Subcutaneous adipose tissue (tissue), 4 donors: ENCODE results near the gene CHRD. TPM values are rescaled to one million over a fixed set of nuclear protein-coding genes. Genes with fewer than 3 reads are reported as not detected.

ENCODE experiments used
- total RNA-seq, 4 donors: library from RNA; depleted of rRNA; stranded (reverse); fragments of >200 nt; gene quantifications; one replicate each; pipeline ENCODE4 v1.1.0, GENCODE V29; 2016
- TF ChIP-seq, protein P1 (sequence below): fragments of 450-650 bp; IDR thresholded peaks from one replicate; pipeline ENCODE4 v1.5.1; 2016; ENCODE audit warnings: low read depth, mild to moderate bottlenecking, control low read depth, antibody characterized with exemption, moderate library complexity

CHRD gene
- total RNA-seq, 4 donors from 2014 or later = 8.0 to 11.7 (median 11.0) TPM

DNA sequence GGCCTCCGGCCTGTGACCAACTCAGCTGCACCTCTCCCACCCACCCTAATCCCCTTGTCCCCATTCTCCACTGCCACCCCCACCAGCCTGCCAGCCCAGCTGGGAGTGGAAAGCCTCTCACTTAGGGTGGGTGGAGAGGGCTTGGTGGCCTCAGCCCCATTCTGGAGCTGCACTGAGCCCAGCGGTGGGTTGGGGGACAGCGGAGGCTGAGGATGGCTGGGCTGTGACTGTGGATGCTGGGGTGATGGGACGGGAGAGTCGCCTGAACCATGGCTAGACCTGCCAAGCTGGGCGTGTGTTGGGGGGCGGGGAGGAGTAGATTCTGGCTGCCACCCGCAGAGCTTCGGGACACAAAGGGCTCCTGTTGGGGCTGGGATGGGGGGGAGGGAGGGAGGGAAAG lies 20.2 kb upstream of the CHRD start:
- TF ChIP-seq, protein P1, sequence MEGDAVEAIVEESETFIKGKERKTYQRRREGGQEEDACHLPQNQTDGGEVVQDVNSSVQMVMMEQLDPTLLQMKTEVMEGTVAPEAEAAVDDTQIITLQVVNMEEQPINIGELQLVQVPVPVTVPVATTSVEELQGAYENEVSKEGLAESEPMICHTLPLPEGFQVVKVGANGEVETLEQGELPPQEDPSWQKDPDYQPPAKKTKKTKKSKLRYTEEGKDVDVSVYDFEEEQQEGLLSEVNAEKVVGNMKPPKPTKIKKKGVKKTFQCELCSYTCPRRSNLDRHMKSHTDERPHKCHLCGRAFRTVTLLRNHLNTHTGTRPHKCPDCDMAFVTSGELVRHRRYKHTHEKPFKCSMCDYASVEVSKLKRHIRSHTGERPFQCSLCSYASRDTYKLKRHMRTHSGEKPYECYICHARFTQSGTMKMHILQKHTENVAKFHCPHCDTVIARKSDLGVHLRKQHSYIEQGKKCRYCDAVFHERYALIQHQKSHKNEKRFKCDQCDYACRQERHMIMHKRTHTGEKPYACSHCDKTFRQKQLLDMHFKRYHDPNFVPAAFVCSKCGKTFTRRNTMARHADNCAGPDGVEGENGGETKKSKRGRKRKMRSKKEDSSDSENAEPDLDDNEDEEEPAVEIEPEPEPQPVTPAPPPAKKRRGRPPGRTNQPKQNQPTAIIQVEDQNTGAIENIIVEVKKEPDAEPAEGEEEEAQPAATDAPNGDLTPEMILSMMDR = no peak

- TF ChIP-seq, protein P1 = no peak
Measured at GRCh38 chr3:184360070-184360928, 19.6 kb upstream of the CHRD start.

DNA sequence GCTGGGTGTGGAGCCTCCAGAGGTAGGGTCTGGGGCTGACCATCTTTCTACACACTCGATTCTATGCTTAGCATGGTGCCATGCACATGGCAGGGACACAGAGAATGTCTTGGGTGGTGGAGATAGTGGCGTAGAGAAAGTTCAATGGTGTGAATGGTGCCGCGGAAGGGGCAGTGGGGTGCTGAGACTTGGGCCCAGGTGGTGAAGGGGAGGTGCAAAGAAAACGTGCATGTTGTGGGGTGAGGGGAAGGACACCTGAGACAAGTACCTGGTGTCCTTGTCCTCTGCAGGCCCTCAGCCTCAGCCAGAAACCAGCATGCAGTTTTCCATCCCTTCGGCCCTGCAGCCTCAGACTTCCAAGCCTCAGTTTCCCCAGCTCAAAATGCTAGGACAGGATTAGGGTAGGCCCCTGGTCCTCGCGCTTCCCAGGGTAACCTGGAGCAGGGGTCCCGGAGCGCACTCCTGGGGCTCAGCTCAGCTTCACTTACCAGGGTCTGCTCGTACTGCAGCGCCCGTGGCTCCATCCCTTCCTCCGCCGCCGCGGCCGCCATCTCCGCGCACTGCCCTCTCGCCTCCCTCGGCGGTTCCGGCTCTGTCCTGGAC lies 18.8 kb upstream of the CHRD start:
- TF ChIP-seq, protein P1 = no peak

DNA sequence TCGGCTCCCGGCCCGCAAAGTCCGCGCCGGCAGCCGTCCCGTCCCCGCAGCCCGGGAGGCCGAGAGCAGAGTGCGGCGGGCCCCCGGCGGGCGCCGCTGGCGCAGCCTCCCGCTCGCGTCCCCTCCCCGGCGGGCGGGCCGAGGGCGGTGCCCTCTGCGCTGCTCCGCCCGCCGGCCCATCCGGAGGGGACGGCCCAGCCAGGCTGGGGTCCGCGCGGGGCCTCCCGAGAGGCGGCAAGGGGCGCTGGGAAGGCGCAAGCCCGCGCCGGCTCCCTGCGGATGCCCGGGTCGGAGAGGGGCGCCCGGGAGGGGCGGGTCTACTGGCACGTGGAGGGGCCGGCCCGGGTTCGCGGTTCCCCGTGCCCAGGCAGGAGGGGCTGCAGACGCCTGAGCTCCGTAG lies 18.3 kb upstream of the CHRD start, which contains the start of the genes CLCN2 and POLR2H:
Gene CLCN2 (minus strand): TSS at position 74 of the 400 bp plus-strand sequence. CDS start 126 bp downstream, outside the sequence.
Gene POLR2H (plus strand): TSS at position 179 of the 400 bp plus-strand sequence. CDS start 1,783 bp downstream, outside the sequence.
- TF ChIP-seq, protein P1 = no peak

DNA sequence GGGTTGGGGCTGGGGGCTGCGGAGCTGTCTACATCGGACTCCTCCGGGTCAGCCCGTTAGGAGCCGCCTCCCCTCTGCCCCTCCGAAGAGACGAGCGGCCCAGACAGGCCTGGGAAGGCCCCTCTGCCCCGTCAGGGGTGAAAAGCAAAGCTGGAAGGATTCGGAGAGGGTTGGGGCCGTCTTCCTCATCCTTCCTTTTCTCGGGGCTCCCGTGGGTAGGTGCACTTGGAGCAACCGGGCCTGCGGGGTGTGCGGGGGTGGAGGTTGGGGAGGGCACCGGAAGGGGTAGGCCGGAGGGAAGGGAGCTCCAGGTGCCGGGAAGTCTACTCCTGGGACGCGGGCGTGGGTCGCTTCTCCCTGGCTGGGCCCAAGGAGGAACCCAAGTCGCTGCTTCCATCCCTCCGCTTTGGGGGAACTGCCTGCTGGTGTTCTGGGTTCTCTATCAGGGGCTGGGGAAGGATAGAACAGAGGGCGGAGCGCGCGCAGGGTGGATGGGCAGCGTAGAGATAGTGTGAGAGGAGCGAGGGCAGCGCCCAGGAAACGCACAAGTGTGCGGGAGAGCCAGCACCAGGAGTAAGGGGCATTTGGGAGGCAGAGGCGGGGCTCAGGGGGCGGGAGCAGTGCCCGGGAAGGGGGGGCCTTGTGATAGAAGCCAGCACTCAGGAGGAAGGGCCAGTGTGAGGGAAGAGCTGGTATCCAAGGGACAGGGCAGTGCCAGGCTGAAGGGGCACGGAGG lies 17.8 kb upstream of the CHRD start:
- TF ChIP-seq, protein P1 = no peak

DNA sequence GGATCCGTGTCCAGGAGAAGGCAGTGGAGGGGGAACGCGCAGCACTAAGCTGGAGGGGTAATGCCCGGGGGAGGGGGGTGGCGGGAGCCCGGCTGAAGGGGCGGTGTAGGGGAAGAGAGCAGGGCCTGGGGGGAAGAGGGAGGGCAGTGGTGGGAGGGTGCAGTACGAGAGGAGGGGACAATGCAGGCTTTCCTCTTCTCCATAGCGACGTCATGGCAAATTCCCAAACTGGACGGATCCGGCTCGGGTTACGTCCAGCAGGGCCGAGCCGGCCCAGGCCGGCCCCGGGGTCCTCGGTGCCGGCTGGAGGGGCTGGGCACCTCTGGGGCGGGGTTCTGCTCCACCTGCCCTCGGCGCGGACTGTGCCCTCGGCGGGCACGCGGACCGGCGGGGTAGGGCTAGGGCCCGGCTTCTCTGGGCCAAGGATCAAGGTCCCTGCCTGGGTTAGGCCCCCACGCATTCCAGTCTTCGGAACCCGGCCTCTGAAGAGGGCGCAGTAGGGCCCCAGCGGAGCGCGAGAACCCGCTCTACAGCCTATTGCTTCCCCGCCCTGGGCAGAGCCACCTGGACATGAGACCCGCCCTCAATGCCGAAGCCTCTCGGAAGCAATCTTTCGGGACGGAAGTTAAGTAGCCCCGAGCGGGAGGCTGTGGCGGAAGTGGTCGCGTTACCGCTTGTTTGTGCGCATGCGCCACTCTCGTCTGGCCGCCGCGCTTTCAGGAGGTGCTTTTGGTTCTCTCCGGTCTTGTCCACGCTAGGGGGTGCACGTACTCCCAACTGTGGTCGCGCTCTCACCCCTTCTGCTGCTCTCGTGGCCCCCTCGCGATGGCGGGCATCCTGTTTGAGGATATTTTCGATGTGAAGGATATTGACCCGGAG lies 16.9 kb upstream of the CHRD start:
- TF ChIP-seq, protein P1 = no peak
